Loucy (cell line): ENCODE measurements around the gene BAG3.

Experiments used
- CTCF ChIP-seq: fragments of 200-600 bp; sonication (generic); conservative IDR thresholded peaks from 2 replicates; pipeline ENCODE4 v1.5.1; 2014; ENCODE audit warnings: mild to moderate bottlenecking, antibody characterized with exemption, low read length
- EZH2phosphoT487 ChIP-seq: fragments of 200-600 bp; IDR thresholded peaks from 2 replicates; pipeline ENCODE4 v1.6.1; 2018; ENCODE audit warnings: antibody characterized with exemption, mild to moderate bottlenecking, moderate library complexity, borderline replicate concordance

- TF ChIP-seq CTCF (no peak), EZH2phosphoT487 (no peak)
Measured at GRCh38 chr10:119614686-119615085, 36.5 kb upstream of the BAG3 start.
